SK-N-SH treated with all-trans-retinoic acid at 6 μM for 48 hours (cell line): ENCODE data around the gene ADAMTS4.

Source experiments
- ATAC-seq: fragments of 200-7000 bp; cut with Tn5 transposase; 3 replicates; pipeline ENCODE4 v1.9.1; 2020; ENCODE audit warnings: mild to moderate bottlenecking, moderate library complexity
- ARNTL ChIP-seq: fragments of 450-650 bp; formaldehyde crosslinking; IDR thresholded peaks from 2 replicates; pipeline ENCODE4 v1.5.0; 2020; ENCODE audit warnings: low read depth, mild to moderate bottlenecking, moderate library complexity, borderline replicate concordance
- BACH2 ChIP-seq: fragments of 250-450 bp; sonication (Bioruptor Pico); IDR thresholded peaks from 2 replicates; pipeline ENCODE4 v1.9.0; 2021; ENCODE audit warnings: mild to moderate bottlenecking, borderline replicate concordance
- CSDC2 ChIP-seq: fragments of 250-450 bp; sonication (Bioruptor Pico); IDR thresholded peaks from 2 replicates; pipeline ENCODE4 v1.5.0; 2020; ENCODE audit warnings: mild to moderate bottlenecking, moderate library complexity
- ESRRG ChIP-seq: fragments of 250-450 bp; sonication (Bioruptor Pico); IDR thresholded peaks from 2 replicates; pipeline ENCODE4 v1.6.1; 2021; ENCODE audit warnings: mild to moderate bottlenecking
- GLIS3 ChIP-seq: fragments of 250-450 bp; sonication (Bioruptor Pico); IDR thresholded peaks from 2 replicates; pipeline ENCODE4 v1.5.0; 2020; ENCODE audit warnings: mild to moderate bottlenecking, moderate library complexity
- OSR1 ChIP-seq: fragments of 250-450 bp; sonication (Bioruptor Pico); IDR thresholded peaks from 2 replicates; pipeline ENCODE4 v1.8.0; 2022; ENCODE audit warnings: moderate library complexity, mild to moderate bottlenecking, inconsistent platforms
- SNAI2 ChIP-seq: fragments of 250-450 bp; sonication (Bioruptor Pico); IDR thresholded peaks from 2 replicates; pipeline ENCODE4 v1.5.0; 2020; ENCODE audit warnings: mild to moderate bottlenecking, moderate library complexity
- TCF4 ChIP-seq: fragments of 250-450 bp; sonication (Bioruptor Pico); IDR thresholded peaks from 2 replicates; pipeline ENCODE4 v1.8.0; 2021; ENCODE audit warnings: mild to moderate bottlenecking, moderate library complexity, borderline replicate concordance
- ZC3H10 ChIP-seq: fragments of 250-450 bp; sonication (Bioruptor Pico); IDR thresholded peaks from 2 replicates; pipeline ENCODE4 v1.5.1; 2021; ENCODE audit warnings: mild to moderate bottlenecking, moderate library complexity
- ZFP3 ChIP-seq: fragments of 250-450 bp; sonication (Bioruptor Pico); IDR thresholded peaks from 2 replicates; pipeline ENCODE4 v1.5.0; 2020; ENCODE audit warnings: mild to moderate bottlenecking, moderate library complexity
- ZNF565 ChIP-seq: fragments of 450-650 bp; formaldehyde crosslinking; conservative IDR thresholded peaks from 2 replicates; pipeline ENCODE4 v1.5.0; 2020; ENCODE audit warnings: low read depth, mild to moderate bottlenecking, moderate library complexity
- ZNF70 ChIP-seq: fragments of 450-650 bp; formaldehyde crosslinking; IDR thresholded peaks from 2 replicates; pipeline ENCODE4 v1.5.0; 2020; ENCODE audit warnings: mild to moderate bottlenecking, moderate library complexity
- ZNF8 ChIP-seq: fragments of 450-650 bp; formaldehyde crosslinking; IDR thresholded peaks from 2 replicates; pipeline ENCODE4 v1.5.0; 2020; ENCODE audit warnings: mild to moderate bottlenecking, moderate library complexity
- TF ChIP-seq, protein P1 (sequence below): fragments of 250-450 bp; sonication (Bioruptor Pico); IDR thresholded peaks from 2 replicates; pipeline ENCODE4 v1.5.1; 2021; ENCODE audit warnings: mild to moderate bottlenecking, moderate library complexity
- TF ChIP-seq, protein P2 (sequence below): fragments of 250-450 bp; sonication (Bioruptor Pico); IDR thresholded peaks from 2 replicates; pipeline ENCODE4 v1.5.1; 2020; ENCODE audit warnings: low read depth, mild to moderate bottlenecking, moderate library complexity
- TF ChIP-seq, protein P3 (sequence below): fragments of 250-450 bp; sonication (Bioruptor Pico); IDR thresholded peaks from 2 replicates; pipeline ENCODE4 v1.5.0; 2020; ENCODE audit warnings: mild to moderate bottlenecking, moderate library complexity
- TF ChIP-seq, protein P4 (sequence below): fragments of 250-450 bp; sonication (Bioruptor Pico); IDR thresholded peaks from 2 replicates; pipeline ENCODE4 v1.8.0; 2020; ENCODE audit warnings: mild to moderate bottlenecking, moderate library complexity, borderline replicate concordance

ADAMTS4 gene

DNA sequence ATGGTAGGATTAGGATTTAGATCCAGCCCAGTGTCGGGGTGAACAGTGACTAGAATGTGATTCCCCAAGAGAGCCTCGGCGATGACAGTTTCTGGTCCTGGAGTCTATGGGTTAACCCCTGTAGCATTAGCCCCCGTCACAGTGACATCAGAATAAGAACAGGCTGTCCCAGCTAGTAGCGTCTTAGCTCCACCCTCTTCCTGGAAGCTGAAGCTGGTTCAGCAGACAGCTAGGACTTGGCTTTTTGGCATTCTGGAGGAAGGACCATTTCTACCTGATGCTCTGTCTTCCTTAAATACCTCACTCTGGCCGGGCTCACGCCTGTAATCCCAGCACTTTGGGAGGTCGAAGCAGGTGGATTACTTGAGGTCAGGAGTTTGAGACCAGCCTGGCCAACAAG, 8.3 kb upstream of the ADAMTS4 start (continued):
- TF ChIP-seq, protein P1, sequence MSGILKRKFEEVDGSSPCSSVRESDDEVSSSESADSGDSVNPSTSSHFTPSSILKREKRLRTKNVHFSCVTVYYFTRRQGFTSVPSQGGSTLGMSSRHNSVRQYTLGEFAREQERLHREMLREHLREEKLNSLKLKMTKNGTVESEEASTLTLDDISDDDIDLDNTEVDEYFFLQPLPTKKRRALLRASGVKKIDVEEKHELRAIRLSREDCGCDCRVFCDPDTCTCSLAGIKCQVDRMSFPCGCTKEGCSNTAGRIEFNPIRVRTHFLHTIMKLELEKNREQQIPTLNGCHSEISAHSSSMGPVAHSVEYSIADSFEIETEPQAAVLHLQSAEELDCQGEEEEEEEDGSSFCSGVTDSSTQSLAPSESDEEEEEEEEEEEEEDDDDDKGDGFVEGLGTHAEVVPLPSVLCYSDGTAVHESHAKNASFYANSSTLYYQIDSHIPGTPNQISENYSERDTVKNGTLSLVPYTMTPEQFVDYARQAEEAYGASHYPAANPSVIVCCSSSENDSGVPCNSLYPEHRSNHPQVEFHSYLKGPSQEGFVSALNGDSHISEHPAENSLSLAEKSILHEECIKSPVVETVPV (CRISPR knock-in tag), result no peak
- TF ChIP-seq ARNTL (no peak), ZFP3 (no peak)

DNA sequence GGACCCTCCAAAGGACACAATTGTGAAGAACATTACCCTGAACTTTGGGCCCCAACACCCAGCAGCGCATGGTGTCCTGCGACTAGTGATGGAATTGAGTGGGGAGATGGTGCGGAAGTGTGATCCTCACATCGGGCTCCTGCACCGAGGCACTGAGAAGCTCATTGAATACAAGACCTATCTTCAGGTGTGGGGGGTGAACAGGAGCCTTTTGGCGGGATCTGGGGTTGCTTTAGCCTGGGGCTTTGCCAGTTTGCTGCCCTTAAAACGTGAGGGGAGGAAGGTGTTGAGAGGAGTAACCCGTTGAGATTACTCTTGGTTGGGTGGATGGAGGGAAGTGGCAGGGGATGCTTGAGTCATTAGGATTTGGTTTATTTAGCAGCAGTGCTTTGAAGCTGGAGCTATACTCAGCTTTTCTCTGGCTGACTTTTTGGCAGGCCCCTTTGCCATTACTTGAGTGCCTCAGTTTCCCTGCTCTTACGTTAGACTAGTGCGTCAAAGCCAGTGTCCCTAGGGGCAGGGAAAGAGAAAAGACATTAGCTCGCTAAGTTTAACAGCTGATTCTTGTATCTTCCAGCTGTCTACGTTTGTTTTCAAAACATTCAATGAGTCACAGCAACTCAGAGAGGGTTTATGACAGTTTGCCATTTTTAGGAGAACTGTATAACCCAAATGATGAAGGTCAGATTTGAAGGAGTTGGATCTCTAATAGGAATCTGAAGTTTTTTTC, 7.7 kb upstream of the ADAMTS4 start:
- ATAC-seq, result no peak
- TF ChIP-seq ZC3H10 (CRISPR knock-in tag) (no peak), ZFP3 (no peak), ESRRG (CRISPR knock-in tag) (no peak), TCF4 (CRISPR knock-in tag) (no peak), OSR1 (CRISPR knock-in tag) (no peak), ZNF565 (CRISPR knock-in tag) (no peak), ZNF8 (CRISPR knock-in tag) (no peak), ARNTL (no peak), ZNF70 (CRISPR knock-in tag) (no peak), SNAI2 (CRISPR knock-in tag) (no peak), GLIS3 (CRISPR knock-in tag) (no peak)
- TF ChIP-seq, protein P2, sequence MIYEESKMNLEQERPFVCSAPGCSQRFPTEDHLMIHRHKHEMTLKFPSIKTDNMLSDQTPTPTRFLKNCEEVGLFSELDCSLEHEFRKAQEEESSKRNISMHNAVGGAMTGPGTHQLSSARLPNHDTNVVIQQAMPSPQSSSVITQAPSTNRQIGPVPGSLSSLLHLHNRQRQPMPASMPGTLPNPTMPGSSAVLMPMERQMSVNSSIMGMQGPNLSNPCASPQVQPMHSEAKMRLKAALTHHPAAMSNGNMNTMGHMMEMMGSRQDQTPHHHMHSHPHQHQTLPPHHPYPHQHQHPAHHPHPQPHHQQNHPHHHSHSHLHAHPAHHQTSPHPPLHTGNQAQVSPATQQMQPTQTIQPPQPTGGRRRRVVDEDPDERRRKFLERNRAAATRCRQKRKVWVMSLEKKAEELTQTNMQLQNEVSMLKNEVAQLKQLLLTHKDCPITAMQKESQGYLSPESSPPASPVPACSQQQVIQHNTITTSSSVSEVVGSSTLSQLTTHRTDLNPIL (CRISPR knock-in tag), result no peak
- TF ChIP-seq, protein P3, sequence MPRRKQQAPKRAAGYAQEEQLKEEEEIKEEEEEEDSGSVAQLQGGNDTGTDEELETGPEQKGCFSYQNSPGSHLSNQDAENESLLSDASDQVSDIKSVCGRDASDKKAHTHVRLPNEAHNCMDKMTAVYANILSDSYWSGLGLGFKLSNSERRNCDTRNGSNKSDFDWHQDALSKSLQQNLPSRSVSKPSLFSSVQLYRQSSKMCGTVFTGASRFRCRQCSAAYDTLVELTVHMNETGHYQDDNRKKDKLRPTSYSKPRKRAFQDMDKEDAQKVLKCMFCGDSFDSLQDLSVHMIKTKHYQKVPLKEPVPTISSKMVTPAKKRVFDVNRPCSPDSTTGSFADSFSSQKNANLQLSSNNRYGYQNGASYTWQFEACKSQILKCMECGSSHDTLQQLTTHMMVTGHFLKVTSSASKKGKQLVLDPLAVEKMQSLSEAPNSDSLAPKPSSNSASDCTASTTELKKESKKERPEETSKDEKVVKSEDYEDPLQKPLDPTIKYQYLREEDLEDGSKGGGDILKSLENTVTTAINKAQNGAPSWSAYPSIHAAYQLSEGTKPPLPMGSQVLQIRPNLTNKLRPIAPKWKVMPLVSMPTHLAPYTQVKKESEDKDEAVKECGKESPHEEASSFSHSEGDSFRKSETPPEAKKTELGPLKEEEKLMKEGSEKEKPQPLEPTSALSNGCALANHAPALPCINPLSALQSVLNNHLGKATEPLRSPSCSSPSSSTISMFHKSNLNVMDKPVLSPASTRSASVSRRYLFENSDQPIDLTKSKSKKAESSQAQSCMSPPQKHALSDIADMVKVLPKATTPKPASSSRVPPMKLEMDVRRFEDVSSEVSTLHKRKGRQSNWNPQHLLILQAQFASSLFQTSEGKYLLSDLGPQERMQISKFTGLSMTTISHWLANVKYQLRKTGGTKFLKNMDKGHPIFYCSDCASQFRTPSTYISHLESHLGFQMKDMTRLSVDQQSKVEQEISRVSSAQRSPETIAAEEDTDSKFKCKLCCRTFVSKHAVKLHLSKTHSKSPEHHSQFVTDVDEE, result no peak
- TF ChIP-seq, protein P4, sequence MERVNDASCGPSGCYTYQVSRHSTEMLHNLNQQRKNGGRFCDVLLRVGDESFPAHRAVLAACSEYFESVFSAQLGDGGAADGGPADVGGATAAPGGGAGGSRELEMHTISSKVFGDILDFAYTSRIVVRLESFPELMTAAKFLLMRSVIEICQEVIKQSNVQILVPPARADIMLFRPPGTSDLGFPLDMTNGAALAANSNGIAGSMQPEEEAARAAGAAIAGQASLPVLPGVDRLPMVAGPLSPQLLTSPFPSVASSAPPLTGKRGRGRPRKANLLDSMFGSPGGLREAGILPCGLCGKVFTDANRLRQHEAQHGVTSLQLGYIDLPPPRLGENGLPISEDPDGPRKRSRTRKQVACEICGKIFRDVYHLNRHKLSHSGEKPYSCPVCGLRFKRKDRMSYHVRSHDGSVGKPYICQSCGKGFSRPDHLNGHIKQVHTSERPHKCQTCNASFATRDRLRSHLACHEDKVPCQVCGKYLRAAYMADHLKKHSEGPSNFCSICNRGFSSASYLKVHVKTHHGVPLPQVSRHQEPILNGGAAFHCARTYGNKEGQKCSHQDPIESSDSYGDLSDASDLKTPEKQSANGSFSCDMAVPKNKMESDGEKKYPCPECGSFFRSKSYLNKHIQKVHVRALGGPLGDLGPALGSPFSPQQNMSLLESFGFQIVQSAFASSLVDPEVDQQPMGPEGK (CRISPR knock-in tag), result no peak

DNA sequence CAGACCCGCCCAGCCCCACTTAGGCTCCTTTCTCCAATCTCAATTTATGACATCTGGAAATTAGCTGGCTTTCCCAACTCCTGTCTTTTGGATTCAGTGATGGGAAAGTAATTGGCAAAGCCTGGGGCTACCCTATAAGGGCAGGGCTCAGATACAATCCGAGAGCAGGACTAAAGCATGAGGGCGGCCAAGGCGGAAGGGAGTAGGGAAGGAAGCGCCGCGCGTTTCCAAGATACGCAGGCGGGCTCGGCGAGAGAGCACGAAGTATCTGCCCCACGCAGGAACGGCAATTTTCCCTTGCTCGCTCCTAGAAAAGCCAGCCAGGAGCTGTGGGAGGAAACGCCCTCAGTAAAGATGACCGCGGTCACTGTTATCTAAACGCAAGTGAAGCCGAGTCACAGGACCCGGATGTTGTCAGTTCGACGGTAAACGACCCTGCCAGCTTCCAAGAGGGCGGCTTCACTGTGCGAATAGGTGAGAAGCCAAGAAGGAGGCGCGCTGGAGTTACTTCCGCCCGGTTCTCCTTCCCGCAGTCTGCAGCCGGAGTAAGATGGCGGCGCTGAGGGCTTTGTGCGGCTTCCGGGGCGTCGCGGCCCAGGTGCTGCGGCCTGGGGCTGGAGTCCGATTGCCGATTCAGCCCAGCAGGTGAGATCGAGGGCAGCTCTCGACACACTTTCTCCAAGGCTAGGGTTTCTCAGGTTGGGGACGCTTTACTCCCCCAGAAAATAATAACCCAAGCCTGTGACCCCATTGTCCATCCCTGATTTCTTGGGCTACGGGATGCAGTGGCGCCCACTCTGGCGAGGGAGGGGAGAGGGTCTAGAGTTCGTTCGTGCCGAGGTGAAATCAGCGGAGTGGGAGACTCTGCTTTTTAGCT, 3.2 kb upstream of the ADAMTS4 start, which contains the start of gene NDUFS2:
NDUFS2 (plus strand) TSS at position 532 of the 877 bp plus-strand sequence; CDS start at position 551, 19 bp downstream.
- peak; percentile 82 for ATAC-seq
- TF ChIP-seq CSDC2 (CRISPR knock-in tag), result no peak
- TF ChIP-seq BACH2 (CRISPR knock-in tag), result no peak
- TF ChIP-seq, protein P3, result peak; percentile 7; the same call in 1 of the 2 replicates
